Mucosa of rectum (tissue), 2 donors: ENCODE measurements around the gene TBX1.

Experiments used
- H3K27ac ChIP-seq, 2 donors: one replicate each; pipeline ENCODE4 v1.7.0; 2013; ENCODE audit warnings: inconsistent platforms in 2 of 2, low read depth in 2 of 2, low read length in 2 of 2
- H3K27me3 ChIP-seq, 2 donors: one replicate each; pipeline ENCODE4 v1.7.0; 2013; ENCODE audit warnings: low read length in 2 of 2; ENCODE audit not compliant: control insufficient read depth in 2 of 2, insufficient read depth in 2 of 2
- H3K36me3 ChIP-seq, 2 donors: one replicate each; pipeline ENCODE4 v1.7.0; 2013; ENCODE audit warnings: low read length in 2 of 2; ENCODE audit not compliant: control insufficient read depth in 2 of 2, insufficient read depth in 2 of 2
- H3K4me1 ChIP-seq, 2 donors: one replicate each; pipeline ENCODE4 v1.7.0; 2013; ENCODE audit warnings: low read length in 2 of 2, mild to moderate bottlenecking in 1 of 2; ENCODE audit not compliant: control insufficient read depth in 2 of 2, insufficient read depth in 2 of 2
- H3K4me3 ChIP-seq, 2 donors: one replicate each; pipeline ENCODE4 v1.7.0; 2013; ENCODE audit warnings: low read length in 2 of 2
- H3K9ac ChIP-seq, 2 donors: one replicate each; pipeline ENCODE4 v1.7.0; 2013; ENCODE audit warnings: low read length in 2 of 2, low read depth in 1 of 2, mild to moderate bottlenecking in 1 of 2
- H3K9me3 ChIP-seq, 2 donors: one replicate each; pipeline ENCODE4 v1.7.0; 2013; ENCODE audit warnings: low read length in 2 of 2; ENCODE audit not compliant: control insufficient read depth in 2 of 2
- donor health status: healthy.
- donor health status: Normal muscosa, but diverticular disease.

TBX1 gene

GRCh38 chr22:19808873-19809478, 48.4 kb downstream of the TBX1 start:
- Histone ChIP-seq H3K27me3 (no peaks in the 10 kb centered on the region), H3K4me1 (peaks cover 9 to 11% of the 10 kb centered on the region in 2 donors), H3K9ac (no peak overlapping the region), H3K9me3 (no peaks in the 10 kb centered on the region), H3K36me3 (no peaks in the 10 kb centered on the region), H3K4me3 (no peak overlapping the region), H3K27ac (no peak overlapping the region)

GRCh38 chr22:19809741-19810140, 49.2 kb downstream of the TBX1 start:
- H3K9me3 ChIP-seq, result no peaks in the 10 kb centered on the region
- no peaks in the 10 kb centered on the region for H3K36me3 ChIP-seq
- H3K9ac ChIP-seq, result no peak overlapping the region
- no peak overlapping the region for H3K4me3 ChIP-seq
- H3K4me1 ChIP-seq, result peaks cover 9 to 11% of the 10 kb centered on the region in 2 donors
- no peaks in the 10 kb centered on the region for H3K27me3 ChIP-seq
- H3K27ac ChIP-seq, result no peak overlapping the region

DNA sequence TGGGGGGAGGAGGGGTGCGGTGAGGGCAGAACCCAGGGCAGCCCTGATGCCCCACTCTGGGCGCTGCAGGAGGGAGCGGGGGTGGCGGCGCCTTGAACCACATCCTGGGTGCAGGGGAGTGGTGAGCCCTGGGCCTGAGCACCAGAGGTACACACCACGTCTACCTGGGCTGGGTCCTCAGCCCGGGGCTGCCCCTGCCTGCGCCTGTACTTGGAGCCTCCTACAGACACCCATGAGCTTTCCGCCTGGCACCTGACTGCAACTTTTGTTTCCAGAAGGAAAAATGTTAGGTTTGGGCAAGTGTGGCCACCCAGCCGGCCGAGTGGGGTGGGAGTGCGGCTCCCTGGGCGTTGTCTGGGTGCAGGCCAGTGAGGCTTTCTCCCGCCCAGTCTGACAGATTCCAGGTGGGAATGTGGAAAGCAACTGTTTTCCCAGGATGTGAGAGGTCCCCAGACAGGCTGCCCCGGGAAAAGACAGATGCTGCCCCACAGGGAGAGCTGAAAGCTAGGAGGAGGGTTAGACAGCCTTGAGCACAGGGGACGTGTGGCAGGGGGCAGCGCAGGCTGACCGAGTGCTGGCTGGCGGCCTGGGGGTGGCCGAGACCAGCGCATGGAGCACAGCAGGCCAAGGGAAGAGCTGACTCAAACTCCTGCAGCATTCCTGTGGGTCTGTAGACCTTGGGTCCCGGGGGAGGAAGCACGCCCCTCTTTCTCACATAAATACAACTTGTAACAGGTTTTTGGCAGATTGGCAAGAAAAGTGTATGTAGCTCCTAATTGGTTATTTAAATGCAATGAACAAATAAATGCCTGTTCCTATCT, 50.0 kb downstream of the TBX1 start:
- H3K36me3 ChIP-seq, result no peaks in the 10 kb centered on the region
- no peak overlapping the region for H3K4me3 ChIP-seq
- peaks cover 9 to 11% of the 10 kb centered on the region in 2 donors for H3K4me1 ChIP-seq
- H3K27ac ChIP-seq, result no peak overlapping the region
- no peaks in the 10 kb centered on the region for H3K27me3 ChIP-seq
- no peaks in the 10 kb centered on the region for H3K9me3 ChIP-seq
- no peak overlapping the region for H3K9ac ChIP-seq

DNA sequence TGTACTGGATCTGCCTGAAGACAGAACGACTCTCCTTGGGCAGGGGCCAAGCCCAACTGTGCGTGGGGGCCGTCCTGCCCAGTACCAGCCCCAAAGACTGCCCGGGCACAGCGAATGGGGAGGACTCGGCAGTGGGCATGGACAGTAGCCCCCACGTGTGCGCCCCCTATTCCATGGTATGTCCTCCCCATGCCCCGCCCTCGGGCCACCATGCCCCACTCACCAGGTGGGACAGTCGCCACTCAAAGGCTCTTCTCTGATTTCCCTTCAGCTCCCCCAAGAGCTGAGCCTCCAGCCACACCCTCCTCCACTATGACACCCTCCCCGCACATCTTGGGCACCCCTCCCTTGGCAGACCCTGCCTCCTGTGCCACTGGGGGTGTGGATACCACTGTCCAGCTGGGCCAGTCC, 50.6 kb downstream of the TBX1 start:
- no peaks in the 10 kb centered on the region for H3K9me3 ChIP-seq
- peaks cover 7 to 8% of the 10 kb centered on the region in 2 donors for H3K4me1 ChIP-seq
- no peak overlapping the region for H3K27ac ChIP-seq
- H3K36me3 ChIP-seq, result no peaks in the 10 kb centered on the region
- no peak overlapping the region for H3K9ac ChIP-seq
- no peak overlapping the region for H3K4me3 ChIP-seq
- no peaks in the 10 kb centered on the region for H3K27me3 ChIP-seq

DNA sequence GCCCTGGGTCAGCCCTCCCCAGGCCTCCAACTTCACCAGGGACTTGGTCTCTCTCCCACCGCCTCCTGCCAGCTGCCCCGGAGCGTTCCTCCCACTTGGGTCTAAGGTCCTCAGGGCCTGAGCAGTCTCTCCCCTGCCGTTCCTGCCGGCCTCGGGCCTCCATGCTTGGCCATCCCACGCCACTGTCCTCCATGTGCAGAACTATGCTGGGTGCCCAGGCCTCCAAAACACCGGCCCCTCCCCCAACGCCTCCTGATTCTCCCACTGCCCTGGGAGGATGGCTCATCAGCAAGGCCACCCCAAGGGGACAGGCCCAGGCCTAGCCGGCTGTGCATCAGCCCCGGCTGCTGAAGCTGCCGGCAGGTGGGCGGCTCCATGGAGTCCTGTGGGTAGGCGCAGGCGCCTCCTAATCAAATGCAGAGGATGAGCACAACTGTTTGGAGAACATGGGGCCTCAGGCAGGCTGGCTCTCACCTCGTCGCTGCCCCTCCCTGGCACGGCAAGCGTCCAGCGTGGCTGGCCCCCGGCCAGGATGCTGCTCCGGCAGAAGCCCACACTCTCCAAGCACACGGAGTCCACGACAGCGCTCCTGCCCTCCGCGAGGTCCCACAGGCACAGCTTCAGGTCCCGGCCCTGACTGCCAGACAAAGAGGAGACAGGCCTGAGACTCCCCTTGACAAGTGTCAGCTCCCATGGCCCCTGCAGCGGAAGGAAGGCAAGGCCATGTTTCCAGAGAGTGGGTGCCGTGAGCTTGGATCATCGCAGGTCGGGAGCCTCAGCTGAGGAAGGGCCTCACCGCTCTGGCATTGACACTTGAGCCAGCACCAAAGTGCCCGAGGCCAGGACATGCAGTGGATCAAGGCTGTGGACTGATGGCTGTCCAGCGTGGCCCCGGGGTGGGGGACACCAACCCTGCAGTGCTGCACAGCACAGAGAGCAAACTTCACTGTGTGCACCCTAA, 51.5 kb downstream of the TBX1 start:
- H3K27me3 ChIP-seq, result no peaks in the 10 kb centered on the region
- no peak overlapping the region for H3K9ac ChIP-seq
- no peaks in the 10 kb centered on the region for H3K36me3 ChIP-seq
- no peak overlapping the region for H3K27ac ChIP-seq
- H3K4me3 ChIP-seq, result no peak overlapping the region
- H3K9me3 ChIP-seq, result no peaks in the 10 kb centered on the region
- H3K4me1 ChIP-seq, result no peaks in the 10 kb centered on the region

DNA sequence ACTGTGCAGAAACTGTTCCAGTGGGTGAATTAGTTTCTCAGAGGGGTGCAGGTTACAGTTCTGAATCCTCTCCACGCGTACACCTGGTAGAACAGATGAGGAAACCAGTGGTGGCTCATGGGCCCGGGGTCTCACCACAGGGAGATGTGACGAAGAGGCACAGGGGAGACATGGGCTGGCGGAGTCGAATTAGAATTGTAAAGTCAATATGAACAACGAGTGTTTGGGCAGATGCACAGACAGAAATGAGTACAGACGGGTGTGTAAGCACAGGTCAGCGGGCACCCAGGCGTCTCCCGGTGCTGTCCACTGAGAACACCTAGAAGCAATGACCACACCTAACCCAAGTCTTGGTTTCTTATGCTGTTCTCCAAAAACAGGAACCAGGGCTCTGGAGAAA, 52.3 kb downstream of the TBX1 start:
- no peaks in the 10 kb centered on the region for H3K9me3 ChIP-seq
- no peak overlapping the region for H3K4me3 ChIP-seq
- no peaks in the 10 kb centered on the region for H3K4me1 ChIP-seq
- H3K27me3 ChIP-seq, result no peaks in the 10 kb centered on the region
- H3K9ac ChIP-seq, result no peak overlapping the region
- H3K27ac ChIP-seq, result no peak overlapping the region
- H3K36me3 ChIP-seq, result no peaks in the 10 kb centered on the region

DNA sequence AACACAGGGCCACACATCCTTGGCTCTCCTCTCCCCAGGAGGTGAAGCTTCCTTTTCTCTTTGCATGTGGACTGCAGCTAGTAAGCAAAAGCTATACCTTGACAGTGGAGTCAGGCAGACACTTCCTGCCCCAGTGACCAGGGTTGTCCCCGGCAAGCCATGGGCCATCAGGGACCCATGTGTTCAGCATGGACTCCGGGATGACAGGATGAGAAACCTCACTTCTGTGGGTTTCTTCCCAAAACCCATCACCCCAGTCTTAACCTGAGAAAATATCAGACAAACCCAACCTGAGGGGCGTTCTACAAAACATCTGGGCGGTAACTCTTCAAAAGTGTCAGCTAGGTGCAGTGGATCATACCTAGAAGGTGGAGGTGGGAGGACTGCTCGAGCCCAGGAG, 53.9 kb downstream of the TBX1 start:
- no peak overlapping the region for H3K9ac ChIP-seq
- no peak overlapping the region for H3K27ac ChIP-seq
- no peaks in the 10 kb centered on the region for H3K9me3 ChIP-seq
- H3K36me3 ChIP-seq, result no peaks in the 10 kb centered on the region
- H3K4me3 ChIP-seq, result no peak overlapping the region
- no peaks in the 10 kb centered on the region for H3K4me1 ChIP-seq
- no peaks in the 10 kb centered on the region for H3K27me3 ChIP-seq

DNA sequence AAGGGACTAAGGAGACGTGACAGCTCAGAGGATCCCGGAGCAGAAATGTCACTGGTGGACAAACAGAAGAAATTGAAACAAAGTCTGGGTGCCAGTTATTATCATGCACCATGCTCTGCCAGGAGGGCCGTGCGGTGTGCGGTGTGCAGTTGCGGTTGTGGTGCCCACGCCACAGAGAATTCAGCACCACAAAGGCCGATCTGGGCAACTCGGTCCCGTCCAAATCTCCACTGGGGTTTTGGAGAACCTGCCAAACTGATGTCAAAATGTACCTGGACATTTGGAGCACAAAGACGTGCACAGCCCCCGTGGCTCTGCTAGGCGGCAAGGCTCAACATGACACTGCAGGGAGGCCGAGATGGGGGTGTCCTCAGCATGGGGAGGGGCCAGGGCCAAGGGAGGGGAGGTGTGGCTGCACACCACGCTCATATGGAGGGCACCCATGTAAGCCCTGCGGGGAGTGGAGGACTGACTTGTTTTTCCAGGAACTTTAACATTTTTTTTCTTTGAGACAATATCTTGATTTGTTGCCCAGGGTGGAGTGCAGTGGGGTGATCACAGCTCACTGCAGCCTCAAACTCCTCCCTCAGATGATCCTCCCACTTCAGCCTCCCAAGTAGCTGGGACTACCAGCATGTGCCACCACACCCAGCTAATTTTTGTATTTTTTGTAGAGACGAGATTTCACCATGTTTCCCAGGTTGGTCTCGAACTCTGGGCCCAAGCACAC, 54.7 kb downstream of the TBX1 start:
- Histone ChIP-seq H3K36me3 (no peaks in the 10 kb centered on the region), H3K9ac (no peak overlapping the region), H3K27ac (no peak overlapping the region), H3K4me3 (no peak overlapping the region), H3K4me1 (no peaks in the 10 kb centered on the region), H3K9me3 (no peaks in the 10 kb centered on the region), H3K27me3 (no peaks in the 10 kb centered on the region)

DNA sequence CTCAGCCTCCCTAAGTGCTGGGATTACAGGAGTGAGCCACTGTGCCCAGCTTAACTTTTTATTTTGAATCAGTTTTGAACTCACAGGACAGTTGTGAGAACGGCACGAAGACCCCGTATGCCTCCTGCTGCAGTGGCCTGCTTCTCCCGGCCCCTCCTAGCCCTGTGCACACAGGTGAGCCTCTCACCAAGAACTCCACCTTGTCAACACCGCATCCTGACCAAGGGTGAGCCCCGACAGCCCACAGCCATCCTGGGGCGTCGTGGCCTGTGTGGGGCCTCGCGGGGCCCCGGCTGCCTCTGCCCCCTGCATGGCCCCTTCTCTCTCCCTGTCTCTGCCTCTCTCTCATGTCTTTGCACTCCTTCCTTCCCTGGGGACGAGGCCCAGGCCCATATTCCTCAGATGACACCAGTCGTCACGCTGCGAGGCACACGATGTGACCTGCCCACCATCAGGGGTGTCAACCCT, 55.3 kb downstream of the TBX1 start:
- Histone ChIP-seq H3K4me3 (no peak overlapping the region), H3K9me3 (no peaks in the 10 kb centered on the region), H3K27ac (no peak overlapping the region), H3K36me3 (no peaks in the 10 kb centered on the region), H3K27me3 (no peaks in the 10 kb centered on the region), H3K9ac (no peak overlapping the region), H3K4me1 (no peaks in the 10 kb centered on the region)
